Measurements from ENCODE around the gene EXO5.

DNA sequence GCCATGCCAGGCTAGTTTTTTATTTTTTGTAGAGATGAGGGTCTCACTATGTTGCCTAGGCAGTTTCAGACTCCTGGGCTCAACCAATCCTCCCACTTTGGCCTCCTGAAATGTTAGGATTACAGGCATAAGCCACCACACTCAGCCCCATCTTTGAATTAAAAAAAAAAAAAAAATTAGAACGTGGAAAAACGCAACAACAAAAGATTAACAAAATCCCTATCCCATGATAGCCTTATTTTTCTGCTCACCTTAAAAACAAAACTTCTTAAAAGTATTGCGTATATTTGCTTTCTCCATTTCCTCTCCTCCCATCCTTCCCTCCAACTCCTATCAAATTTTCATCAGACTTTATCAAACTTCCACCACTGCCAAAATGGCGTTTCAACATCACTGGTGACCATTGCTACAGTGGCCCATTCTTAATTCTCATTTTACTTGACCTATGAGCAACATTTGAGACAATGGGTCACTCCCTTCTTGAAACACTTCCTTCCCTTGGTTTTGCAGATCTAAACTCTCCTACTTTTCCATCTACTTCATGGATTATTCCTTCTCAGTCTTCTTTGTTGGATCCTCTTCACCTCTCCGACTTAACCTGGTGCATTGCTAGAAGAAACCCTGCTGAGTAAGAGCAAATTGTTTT is 22.3 kb downstream of the EXO5 start:
- TF ChIP-seq, protein P1, sequence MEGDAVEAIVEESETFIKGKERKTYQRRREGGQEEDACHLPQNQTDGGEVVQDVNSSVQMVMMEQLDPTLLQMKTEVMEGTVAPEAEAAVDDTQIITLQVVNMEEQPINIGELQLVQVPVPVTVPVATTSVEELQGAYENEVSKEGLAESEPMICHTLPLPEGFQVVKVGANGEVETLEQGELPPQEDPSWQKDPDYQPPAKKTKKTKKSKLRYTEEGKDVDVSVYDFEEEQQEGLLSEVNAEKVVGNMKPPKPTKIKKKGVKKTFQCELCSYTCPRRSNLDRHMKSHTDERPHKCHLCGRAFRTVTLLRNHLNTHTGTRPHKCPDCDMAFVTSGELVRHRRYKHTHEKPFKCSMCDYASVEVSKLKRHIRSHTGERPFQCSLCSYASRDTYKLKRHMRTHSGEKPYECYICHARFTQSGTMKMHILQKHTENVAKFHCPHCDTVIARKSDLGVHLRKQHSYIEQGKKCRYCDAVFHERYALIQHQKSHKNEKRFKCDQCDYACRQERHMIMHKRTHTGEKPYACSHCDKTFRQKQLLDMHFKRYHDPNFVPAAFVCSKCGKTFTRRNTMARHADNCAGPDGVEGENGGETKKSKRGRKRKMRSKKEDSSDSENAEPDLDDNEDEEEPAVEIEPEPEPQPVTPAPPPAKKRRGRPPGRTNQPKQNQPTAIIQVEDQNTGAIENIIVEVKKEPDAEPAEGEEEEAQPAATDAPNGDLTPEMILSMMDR (IDR thresholded peaks at IDR 0.05; ENCODE audit: low read length) = no peak
- TF ChIP-seq EZH2 (IDR thresholded peaks at IDR 0.05; ENCODE audit: borderline replicate concordance, low read length) = no peak

All from OCI-LY1 (cell line).